DND-41 (cell line): Measurements from ENCODE around the gene NHERF2.

Experiments
- ATAC-seq: fragments of 200-7000 bp; cut with Tn5 transposase; 3 replicates; pipeline ENCODE4 v1.9.1; 2021; ENCODE audit warnings: low read depth; ENCODE audit not compliant: insufficient read depth
- DNase-seq: peaks from one replicate; pipeline ENCODE4 v3.0.0-alpha.2; 2020
- H2AFZ ChIP-seq: 2 replicates; pipeline ENCODE4 v1.6.0; 2012; ENCODE audit warnings: low read depth, low read length
- H3K27ac ChIP-seq: 2 replicates; pipeline ENCODE4 v1.5.1; 2012; ENCODE audit warnings: low read length, inconsistent platforms
- H3K27me3 ChIP-seq: fragments of 200-600 bp; sonication (generic); 2 replicates; pipeline ENCODE4 v1.6.0; 2012; ENCODE audit warnings: low read length, mild to moderate bottlenecking, inconsistent platforms; ENCODE audit not compliant: insufficient read depth, poor library complexity
- H3K36me3 ChIP-seq: 2 replicates; pipeline ENCODE4 v1.5.1; 2012; ENCODE audit warnings: low read length, inconsistent platforms; ENCODE audit not compliant: insufficient read depth
- H3K4me1 ChIP-seq: 2 replicates; pipeline ENCODE4 v1.5.1; 2012; ENCODE audit warnings: mild to moderate bottlenecking, low read length; ENCODE audit not compliant: insufficient read depth
- H3K4me2 ChIP-seq: 2 replicates; pipeline ENCODE4 v1.6.0; 2012; ENCODE audit warnings: mild to moderate bottlenecking, moderate library complexity, low read length, inconsistent platforms; ENCODE audit not compliant: insufficient read depth
- H3K4me3 ChIP-seq, 2 experiments: fragments of 200-600 bp in 1 of 2; shearing (Covaris generic) in 1 of 2; 2 replicates each; pipeline ENCODE4 v1.5.1; 2012 to 2016; ENCODE audit warnings: inconsistent platforms in 2 of 2, low read length in 2 of 2, mild to moderate bottlenecking in 2 of 2, low read depth in 1 of 2, moderate library complexity in 1 of 2
- H3K79me2 ChIP-seq: 2 replicates; pipeline ENCODE4 v1.6.0; 2012; ENCODE audit warnings: low read length, inconsistent platforms; ENCODE audit not compliant: insufficient read depth
- H3K9ac ChIP-seq: 2 replicates; pipeline ENCODE4 v1.6.0; 2012; ENCODE audit warnings: low read depth, mild to moderate bottlenecking, inconsistent platforms, low read length, moderate library complexity
- H3K9me3 ChIP-seq: 2 replicates; pipeline ENCODE4 v1.5.1; 2012; ENCODE audit warnings: low read length, moderate library complexity, mild to moderate bottlenecking, inconsistent platforms; ENCODE audit not compliant: insufficient read depth, severe bottlenecking
- H4K20me1 ChIP-seq: 2 replicates; pipeline ENCODE4 v1.6.0; 2012; ENCODE audit warnings: low read length; ENCODE audit not compliant: insufficient read depth
- CTCF ChIP-seq: IDR thresholded peaks from 2 replicates; pipeline ENCODE4 v1.5.1; 2012; ENCODE audit warnings: borderline replicate concordance, low read length, moderate library complexity, mild to moderate bottlenecking; ENCODE audit not compliant: poor library complexity, severe bottlenecking; ENCODE audit errors: extremely low read depth
- EZH2 ChIP-seq: IDR thresholded peaks from 3 replicates; pipeline ENCODE4 v1.6.1; 2012; ENCODE audit warnings: borderline replicate concordance, low read depth, mild to moderate bottlenecking, moderate library complexity, low read length, inconsistent platforms; ENCODE audit not compliant: severe bottlenecking

Gene NHERF2

GRCh38 chr16:2008009-2008526, 18.6 kb upstream of the NHERF2 start:
- H3K4me3 ChIP-seq, result peak overlapping the region; percentile 70 to 97; a peak in 3 of 4 replicates
- no peaks in the 10 kb centered on the region for H3K9me3 ChIP-seq
- ATAC-seq (peak; percentile 32), DNase-seq (peak; percentile 67)
- peaks cover 49% of the 10 kb centered on the region for H3K36me3 ChIP-seq
- no peaks in the 10 kb centered on the region for H3K27me3 ChIP-seq
- peaks cover 63% of the 10 kb centered on the region for H4K20me1 ChIP-seq
- H3K27ac ChIP-seq, result peak overlapping the region; percentile 80
- peak overlapping the region; percentile 95 for H3K9ac ChIP-seq
- no peak for TF ChIP-seq CTCF
- no peak for TF ChIP-seq EZH2
- H3K4me2 ChIP-seq, result peak overlapping the region; percentile 89
- peaks cover 75% of the 10 kb centered on the region for H3K79me2 ChIP-seq
- peaks cover 45% of the 10 kb centered on the region for H3K4me1 ChIP-seq
- H2AFZ ChIP-seq, result no peak overlapping the region

- DNase-seq, result peak; percentile 63
- Histone ChIP-seq H3K36me3 (peaks cover 42% of the 10 kb centered on the region), H3K4me2 (peak overlapping the region; percentile 89), H3K27me3 (no peaks in the 10 kb centered on the region), H3K9ac (peak overlapping the region; percentile 95), H3K27ac (peak overlapping the region; percentile 80), H2AFZ (0 out of 2 replicates have a peak overlapping the region, but pooled peaks have one; percentile 73), H3K79me2 (peaks cover 70% of the 10 kb centered on the region), H4K20me1 (peaks cover 57% of the 10 kb centered on the region), H3K4me3 (peak overlapping the region; percentile 70 to 97), H3K4me1 (peaks cover 45% of the 10 kb centered on the region), H3K9me3 (no peaks in the 10 kb centered on the region)
- TF ChIP-seq EZH2, result no peak
- no peak for TF ChIP-seq CTCF
- ATAC-seq, result peak; percentile 18; the same call in 1 of the 3 replicates
These were observed 18.0 kb upstream of the NHERF2 start for GRCh38 chr16:2008631-2009163.

- ATAC-seq (peak; percentile 37), DNase-seq (peak; percentile 34)
- Histone ChIP-seq H3K79me2 (peaks cover 65% of the 10 kb centered on the region), H3K4me1 (peaks cover 45% of the 10 kb centered on the region), H2AFZ (peak overlapping the region; percentile 73), H3K9me3 (no peaks in the 10 kb centered on the region), H3K27me3 (no peaks in the 10 kb centered on the region), H3K36me3 (peaks cover 37% of the 10 kb centered on the region), H4K20me1 (peaks cover 51% of the 10 kb centered on the region), H3K4me2 (peak overlapping the region; percentile 89), H3K27ac (peak overlapping the region; percentile 80), H3K4me3 (peak overlapping the region; percentile 70 to 97), H3K9ac (peak overlapping the region; percentile 95)
- TF ChIP-seq EZH2 (no peak), CTCF (no peak)
These were observed 17.5 kb upstream of the NHERF2 start for GRCh38 chr16:2009164-2009711.
